ENCODE measurements around the gene TGFBRAP1. TPM values are rescaled to one million over a fixed set of nuclear protein-coding genes. Genes with fewer than 3 reads are reported as not detected.

The TGFBRAP1 gene
- total RNA-seq, 2 experiments from 2014 or later = 29.9 to 31.6 TPM

GRCh38 chr2:105249181-105249580, 80.4 kb downstream of the TGFBRAP1 start:
- POLR2A ChIA-PET = no interaction called here

GRCh38 chr2:105248316-105249070, 81.0 kb downstream of the TGFBRAP1 start:
- CTCF ChIA-PET = no interaction called here
- POLR2A ChIA-PET = no interaction called here

More at GRCh38 chr2:105249181-105249580, 80.4 kb downstream of the TGFBRAP1 start:
- CTCF ChIA-PET = no interaction called here

- CTCF ChIA-PET = interaction anchor here (0.9 kb wide), 1 partner anchor 128 kb away, joined by 3 read pairs; no protein-coding TSS in a partner anchor
- POLR2A ChIA-PET = no interaction called here
Measured at GRCh38 chr2:105244451-105244850, 85.1 kb downstream of the TGFBRAP1 start.

GRCh38 chr2:105243961-105244360, 85.6 kb downstream of the TGFBRAP1 start:
- ChIA-PET POLR2A (no interaction called here), CTCF (interaction anchor here (0.9 kb wide), 1 partner anchor 128 kb away, joined by 3 read pairs; no protein-coding TSS in a partner anchor)

GRCh38 chr2:105242286-105242993, 87.1 kb downstream of the TGFBRAP1 start:
- POLR2A ChIA-PET = no interaction called here
- CTCF ChIA-PET = interaction anchor here (1.4 kb wide), 1 partner anchor 129 kb away, joined by 3 read pairs; no protein-coding TSS in a partner anchor

GRCh38 chr2:105241443-105241842, 88.1 kb downstream of the TGFBRAP1 start, which contains the start of gene GPR45:
Gene GPR45 (plus strand): TSS chr2:105241743. CDS start chr2:105241859, 116 bp downstream.
- ChIA-PET CTCF (interaction anchor here (0.9 to 1.4 kb wide), 2 partner anchors 126 to 128 kb away, joined by 3 read pairs; no protein-coding TSS in a partner anchor), POLR2A (no interaction called here)

- ChIA-PET POLR2A (no interaction called here), CTCF (interaction anchor here (0.9 to 6.3 kb wide), 2 partner anchors 88 to 125 kb away, joined by 3 to 49 read pairs; no protein-coding TSS in a partner anchor)
Measured at GRCh38 chr2:105239924-105240323, 89.6 kb downstream of the TGFBRAP1 start.

- ChIA-PET CTCF (interaction anchor here (0.6 to 6.3 kb wide), 4 partner anchors 72 to 123 kb away, joined by 3 to 49 read pairs (median 4); no protein-coding TSS in a partner anchor), POLR2A (no interaction called here)
Measured at GRCh38 chr2:105238664-105239240, 90.8 kb downstream of the TGFBRAP1 start.

GRCh38 chr2:105237045-105237765, 92.3 kb downstream of the TGFBRAP1 start:
- CTCF ChIA-PET = interaction anchor here (0.6 to 6.3 kb wide), 4 partner anchors 73 to 160 kb away, joined by 3 to 49 read pairs (median 4); no protein-coding TSS in a partner anchor
- POLR2A ChIA-PET = no interaction called here

GRCh38 chr2:105236060-105236424, 93.5 kb downstream of the TGFBRAP1 start:
- POLR2A ChIA-PET = no interaction called here
- CTCF ChIA-PET = interaction anchor here (1.1 to 6.3 kb wide), 2 partner anchors 45 to 121 kb away, joined by 3 to 49 read pairs; no protein-coding TSS in a partner anchor

- ChIA-PET CTCF (interaction anchor here (1.1 to 6.3 kb wide), 2 partner anchors 45 to 120 kb away, joined by 3 to 49 read pairs; no protein-coding TSS in a partner anchor), POLR2A (no interaction called here)
Measured at GRCh38 chr2:105235388-105236059, 94.0 kb downstream of the TGFBRAP1 start.

GRCh38 chr2:105231232-105231619, 98.3 kb downstream of the TGFBRAP1 start:
- ChIA-PET POLR2A (no interaction called here), CTCF (interaction anchor here (0.7 to 0.9 kb wide), 3 partner anchors 13 to 116 kb away, joined by 3 to 4 read pairs (median 4); no protein-coding TSS in a partner anchor)

- ChIA-PET POLR2A (no interaction called here), CTCF (no interaction called here)
Measured at GRCh38 chr2:105224444-105224843, 105.1 kb downstream of the TGFBRAP1 start.

GRCh38 chr2:105220604-105221003, 108.9 kb downstream of the TGFBRAP1 start:
- ChIA-PET CTCF (no interaction called here), POLR2A (no interaction called here)

- CTCF ChIA-PET = no interaction called here
- POLR2A ChIA-PET = no interaction called here
Measured at GRCh38 chr2:105215586-105216192, 113.8 kb downstream of the TGFBRAP1 start.
